BLaER1 treated with 17β-estradiol and CSF1 and Interleukin-3, amounts not matched to agents 10 nM and 100 nM (cell line): Measurements from ENCODE around the gene GRIP2.

ENCODE experiments used
- H3K27ac ChIP-seq, 11 experiments: shearing (Covaris generic); formaldehyde crosslinking; 2 replicates each; pipeline ENCODE4 v1.8.1; 2022
- H3K27me3 ChIP-seq, 11 experiments: shearing (Covaris generic); formaldehyde crosslinking; 2 replicates each; pipeline ENCODE4 v1.8.1; 2022
- H3K36me3 ChIP-seq, 11 experiments: shearing (Covaris generic); formaldehyde crosslinking; 2 replicates each; pipeline ENCODE4 v1.8.1; 2022
- H3K4me1 ChIP-seq, 10 experiments: shearing (Covaris generic); formaldehyde crosslinking; 2 replicates each; pipeline ENCODE4 v1.8.1; 2022
- H3K4me2 ChIP-seq, 11 experiments: shearing (Covaris generic); formaldehyde crosslinking; 2 replicates each; pipeline ENCODE4 v1.8.1; 2022
- H3K4me3 ChIP-seq, 10 experiments: shearing (Covaris generic); formaldehyde crosslinking; 2 replicates each; pipeline ENCODE4 v1.8.1; 2022
- H3K9ac ChIP-seq, 11 experiments: shearing (Covaris generic); formaldehyde crosslinking; 2 replicates each; pipeline ENCODE4 v1.8.1; 2022
- H3K9me3 ChIP-seq, 11 experiments: shearing (Covaris generic); formaldehyde crosslinking; replicated peaks in 1 of 11; 2 replicates each; pipeline ENCODE4 v1.8.1; 2022
- H4K20me1 ChIP-seq, 11 experiments: shearing (Covaris generic); formaldehyde crosslinking; 2 replicates each; pipeline ENCODE4 v1.8.1; 2022
- Cebpa-rat ChIP-seq, 11 experiments: shearing (Covaris generic); IDR thresholded peaks; 2 replicates each; pipeline ENCODE4 v1.8.1; 2022

GRIP2 gene

DNA sequence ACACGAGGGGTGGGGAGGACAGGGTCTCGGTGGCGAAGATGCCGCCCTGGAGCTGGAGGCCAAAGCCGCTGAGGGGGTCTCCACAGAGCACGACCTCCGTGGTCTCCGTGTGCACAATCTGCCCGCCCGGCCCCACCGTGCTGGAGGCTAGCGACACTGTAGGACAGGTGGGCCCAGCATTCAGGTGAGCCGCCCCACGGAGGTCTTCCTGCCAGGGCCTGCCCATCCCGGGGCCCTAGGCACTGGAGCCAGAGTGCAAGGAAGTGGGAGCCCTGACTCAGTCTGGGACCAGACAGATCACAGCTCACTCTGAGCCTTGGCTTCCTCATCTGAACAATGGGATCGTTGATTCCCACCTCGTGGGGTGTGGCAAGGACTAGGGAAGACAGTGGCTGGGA is 25.8 kb downstream of the GRIP2 start:
- no peak for TF ChIP-seq Cebpa-rat (IDR thresholded peaks at IDR 0.05)
- H3K27ac ChIP-seq, result no peak overlapping the region
- peaks cover 0 to 30% (median 0%) of the 10 kb centered on the region in 11 experiments; a peak in 3 of 22 replicates for H4K20me1 ChIP-seq
- no peak overlapping the region for H3K4me3 ChIP-seq
- H3K27me3 ChIP-seq, result no peaks in the 10 kb centered on the region; a peak in 1 of 22 replicates
- no peak overlapping the region for H3K4me2 ChIP-seq
- H3K9me3 ChIP-seq, result no peaks in the 10 kb centered on the region
- H3K36me3 ChIP-seq, result no peaks in the 10 kb centered on the region
- H3K9ac ChIP-seq, result no peak overlapping the region
- H3K4me1 ChIP-seq, result peaks cover 0 to 21% (median 8%) of the 10 kb centered on the region in 10 experiments; a peak in 13 of 20 replicates

DNA sequence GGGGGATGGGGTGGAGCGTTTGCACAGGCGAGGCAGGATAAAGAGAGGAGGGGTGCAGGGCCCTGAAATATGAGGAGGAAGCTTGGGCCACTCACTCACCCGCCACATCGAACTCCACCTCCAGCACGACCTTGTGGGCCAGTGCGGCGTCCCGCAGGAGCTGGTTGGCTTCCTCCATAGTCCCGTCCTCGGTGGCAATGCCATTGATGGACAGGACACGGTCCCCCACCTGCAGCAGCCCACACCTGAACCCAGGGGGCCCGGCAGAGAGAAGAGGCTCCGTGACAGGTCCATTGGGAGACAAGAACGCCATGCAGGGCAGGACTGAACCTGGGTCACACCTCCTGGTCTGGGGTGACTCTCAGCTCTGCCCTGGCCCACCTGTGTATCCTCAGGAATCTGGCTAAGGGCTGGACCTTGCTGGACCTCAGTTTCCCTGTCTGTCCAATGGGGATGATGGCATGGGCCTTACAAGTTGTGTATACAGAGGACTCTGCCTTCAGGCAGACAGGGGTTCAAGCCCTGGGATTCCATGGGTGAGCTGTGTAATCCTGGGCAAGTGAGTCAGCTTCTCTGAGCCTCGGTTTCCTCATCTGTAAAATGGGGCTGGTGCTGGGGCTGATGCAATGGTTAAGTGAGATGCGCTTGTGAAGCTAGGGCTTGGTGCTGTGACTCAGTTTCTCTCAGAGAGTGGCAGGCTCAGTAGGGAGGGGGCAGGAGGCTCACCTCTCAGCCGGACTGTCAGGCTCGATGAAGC is 26.4 kb downstream of the GRIP2 start:
- Histone ChIP-seq H3K27ac (no peak overlapping the region), H3K27me3 (no peaks in the 10 kb centered on the region; a peak in 1 of 22 replicates), H3K9ac (no peak overlapping the region), H4K20me1 (peaks cover 0 to 34% (median 0%) of the 10 kb centered on the region in 11 experiments; a peak in 3 of 22 replicates), H3K4me1 (peaks cover 0 to 26% (median 12%) of the 10 kb centered on the region in 10 experiments; a peak in 13 of 20 replicates), H3K36me3 (no peaks in the 10 kb centered on the region), H3K4me2 (no peak overlapping the region), H3K9me3 (no peaks in the 10 kb centered on the region), H3K4me3 (no peak overlapping the region)
- no peak for TF ChIP-seq Cebpa-rat (IDR thresholded peaks at IDR 0.05)

DNA sequence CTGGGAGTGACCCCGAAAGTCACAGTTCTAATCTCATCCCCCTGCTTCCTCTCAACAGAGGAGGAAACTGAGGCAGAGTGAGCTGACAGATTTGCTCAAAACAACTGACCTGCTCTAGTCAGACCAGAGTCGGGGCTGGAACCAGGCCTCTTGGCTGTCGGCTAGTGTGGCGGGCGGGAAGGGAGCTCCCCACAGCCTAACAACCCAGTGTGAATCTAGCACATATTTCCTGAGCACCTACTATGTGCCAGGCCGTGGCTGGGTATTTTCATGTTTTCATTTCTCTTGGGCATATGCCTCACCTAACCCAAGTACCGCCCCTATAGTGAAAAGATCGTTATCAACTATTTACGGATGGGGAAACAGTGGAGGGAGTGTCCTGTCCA is 27.2 kb downstream of the GRIP2 start:
- peaks cover 0 to 34% (median 0%) of the 10 kb centered on the region in 11 experiments; a peak in 3 of 22 replicates for H4K20me1 ChIP-seq
- no peak overlapping the region for H3K27ac ChIP-seq
- H3K4me3 ChIP-seq, result no peak overlapping the region
- no peak overlapping the region for H3K9ac ChIP-seq
- no peaks in the 10 kb centered on the region for H3K36me3 ChIP-seq
- H3K4me1 ChIP-seq, result peaks cover 0 to 34% (median 12%) of the 10 kb centered on the region in 10 experiments; a peak in 13 of 20 replicates
- peak overlapping the region in 1 of 11 experiments; percentile 21; a peak in 1 of 22 replicates for H3K4me2 ChIP-seq
- no peaks in the 10 kb centered on the region for H3K9me3 ChIP-seq
- no peaks in the 10 kb centered on the region; a peak in 1 of 22 replicates for H3K27me3 ChIP-seq
- TF ChIP-seq Cebpa-rat (IDR thresholded peaks at IDR 0.05), result no peak

DNA sequence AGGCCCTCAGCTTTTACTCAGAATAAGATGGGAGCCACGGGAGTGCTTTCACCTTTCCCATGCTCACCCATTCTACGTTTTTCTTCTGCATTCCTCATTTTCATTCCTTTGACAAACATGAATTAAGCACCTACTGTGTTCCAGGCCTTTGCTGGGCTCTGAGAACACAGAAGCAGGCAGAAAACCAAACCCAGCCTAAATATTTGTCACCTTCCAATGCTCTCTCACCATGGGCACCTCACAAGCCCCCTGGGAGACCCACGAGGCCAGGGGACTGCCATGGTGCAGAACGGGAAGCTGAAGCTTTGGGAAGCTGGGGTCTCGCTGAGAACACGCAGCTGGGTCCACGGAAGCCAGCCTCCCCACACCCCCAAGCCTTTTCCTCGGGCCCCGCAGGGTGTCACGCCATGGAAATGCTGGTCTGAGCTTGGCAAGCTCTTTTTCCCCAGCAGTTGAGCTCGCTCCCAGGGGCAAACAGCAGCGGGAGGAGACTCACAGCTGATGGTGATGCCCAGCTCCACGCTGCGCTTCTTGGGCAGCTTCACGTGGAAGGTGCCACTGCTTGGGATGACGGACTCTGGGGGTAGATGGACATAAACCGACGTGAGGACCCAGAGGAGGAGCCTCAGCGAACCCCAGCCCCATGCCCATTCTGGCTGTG is 27.7 kb downstream of the GRIP2 start:
- Histone ChIP-seq H4K20me1 (peaks cover 0 to 30% (median 0%) of the 10 kb centered on the region in 11 experiments; a peak in 3 of 22 replicates), H3K27ac (no peak overlapping the region), H3K4me1 (peaks cover 0 to 38% (median 13%) of the 10 kb centered on the region in 10 experiments; a peak in 13 of 20 replicates), H3K36me3 (no peaks in the 10 kb centered on the region), H3K4me3 (no peak overlapping the region), H3K4me2 (peak overlapping the region in 2 of 11 experiments; percentile 12 to 21; a peak in 2 of 22 replicates), H3K9me3 (no peaks in the 10 kb centered on the region), H3K27me3 (no peaks in the 10 kb centered on the region; a peak in 1 of 22 replicates), H3K9ac (no peak overlapping the region)
- TF ChIP-seq Cebpa-rat (IDR thresholded peaks at IDR 0.05), result no peak

DNA sequence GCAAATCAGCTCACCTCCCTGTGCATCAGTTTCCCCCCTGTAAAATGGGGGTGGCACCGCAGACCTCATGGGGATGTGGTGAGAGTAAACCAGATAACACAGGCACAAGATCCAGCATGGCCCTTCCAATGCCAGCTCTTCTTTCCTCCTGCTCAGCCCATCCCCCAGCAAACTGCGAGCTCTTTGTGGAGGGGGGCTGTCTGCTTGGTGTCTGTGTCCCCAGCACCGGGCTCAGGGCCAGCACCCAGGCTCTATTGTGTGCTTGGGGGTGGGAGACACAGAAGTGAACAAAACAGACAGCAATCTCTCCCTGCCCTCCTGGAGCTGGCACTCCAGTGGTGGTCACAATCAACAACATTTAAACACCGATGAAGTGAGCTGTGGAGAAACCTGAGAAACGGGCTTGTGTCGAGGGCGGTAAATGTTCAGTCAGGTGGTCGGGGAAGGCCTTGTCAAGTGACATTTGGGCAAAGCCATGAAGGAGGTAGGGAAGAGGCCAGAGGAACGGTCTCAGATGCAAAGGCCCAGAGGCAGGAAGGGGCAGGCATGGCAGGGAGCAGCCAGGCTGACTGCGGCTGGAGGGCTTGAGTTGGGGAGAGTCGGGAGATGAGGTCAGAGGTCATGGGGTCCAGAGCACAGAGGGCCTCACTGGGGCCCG is 28.4 kb downstream of the GRIP2 start:
- Histone ChIP-seq H3K9me3 (no peaks in the 10 kb centered on the region), H3K27me3 (no peaks in the 10 kb centered on the region; a peak in 1 of 22 replicates), H3K4me3 (no peak overlapping the region), H3K9ac (no peak overlapping the region), H3K27ac (no peak overlapping the region), H3K36me3 (no peaks in the 10 kb centered on the region), H3K4me1 (peaks cover 0 to 44% (median 18%) of the 10 kb centered on the region in 10 experiments; a peak in 13 of 20 replicates), H3K4me2 (peak overlapping the region in 1 of 11 experiments; percentile 12; a peak in 1 of 22 replicates), H4K20me1 (peaks cover 0 to 29% (median 0%) of the 10 kb centered on the region in 11 experiments; a peak in 3 of 22 replicates)
- TF ChIP-seq Cebpa-rat (IDR thresholded peaks at IDR 0.05), result no peak

DNA sequence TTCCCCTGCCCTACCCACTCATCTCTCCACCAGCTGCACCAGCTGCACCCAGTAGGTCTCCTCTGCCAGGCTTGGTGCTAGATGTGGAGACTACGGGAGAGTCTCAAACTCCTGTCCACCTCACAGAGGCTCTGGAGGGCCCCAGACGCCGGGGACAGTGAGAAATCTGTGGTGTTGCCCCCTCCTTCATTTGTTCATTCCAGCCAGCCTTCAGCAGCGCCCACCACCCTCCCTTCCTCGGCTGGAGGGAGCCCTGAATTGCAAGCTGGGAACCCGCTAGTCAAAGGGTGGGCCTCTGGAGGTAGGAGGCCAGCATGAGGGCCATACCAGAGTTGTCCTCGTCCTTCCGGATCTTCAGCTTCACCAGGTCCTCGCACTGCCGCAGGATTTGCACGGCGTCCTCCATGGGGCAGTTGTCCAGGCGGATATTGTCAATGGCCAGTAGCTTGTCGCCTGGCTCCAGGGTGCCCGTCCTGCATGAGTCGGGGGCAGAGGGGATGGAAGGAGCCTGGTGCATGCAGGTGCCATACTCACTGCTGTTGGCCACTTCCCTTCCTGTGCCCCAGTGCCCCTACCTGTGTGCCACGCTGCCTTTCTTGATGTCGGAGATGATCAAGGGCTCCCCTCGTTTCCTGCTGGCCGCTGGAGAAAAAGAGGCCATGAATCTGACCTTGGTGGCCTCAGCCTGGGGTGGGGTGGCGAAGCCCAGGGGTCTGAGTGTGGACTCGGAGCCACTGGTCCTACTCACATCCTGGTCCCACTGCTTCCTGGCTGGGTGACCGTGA is 29.1 kb downstream of the GRIP2 start:
- Histone ChIP-seq H3K4me1 (peaks cover 0 to 45% (median 18%) of the 10 kb centered on the region in 10 experiments; a peak in 13 of 20 replicates), H3K36me3 (no peaks in the 10 kb centered on the region), H3K9ac (no peak overlapping the region), H3K4me3 (no peak overlapping the region), H3K4me2 (no peak overlapping the region), H4K20me1 (peaks cover 0 to 29% (median 0%) of the 10 kb centered on the region in 11 experiments; a peak in 3 of 22 replicates), H3K27me3 (no peaks in the 10 kb centered on the region; a peak in 1 of 22 replicates), H3K27ac (no peak overlapping the region), H3K9me3 (no peaks in the 10 kb centered on the region)
- TF ChIP-seq Cebpa-rat (IDR thresholded peaks at IDR 0.05), result no peak

DNA sequence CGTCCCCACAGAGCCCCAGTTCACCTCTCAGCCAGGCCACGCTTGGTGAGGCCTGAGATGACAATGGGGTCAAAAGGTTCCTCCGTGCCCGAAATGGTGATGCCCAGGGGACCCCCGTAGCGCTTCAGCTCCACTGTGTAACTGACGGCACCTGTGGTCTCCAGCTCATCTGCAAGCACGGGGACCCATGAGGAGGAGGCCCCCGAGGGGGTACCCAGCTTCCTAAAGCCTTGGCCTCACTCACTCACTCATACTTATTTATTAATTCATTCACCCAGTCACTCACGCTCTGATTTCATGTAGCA is 30.4 kb downstream of the GRIP2 start:
- Histone ChIP-seq H3K4me1 (peaks cover 0 to 45% (median 18%) of the 10 kb centered on the region in 10 experiments; a peak in 13 of 20 replicates), H3K27ac (no peak overlapping the region), H3K9ac (no peak overlapping the region), H3K4me3 (no peak overlapping the region), H3K9me3 (no peaks in the 10 kb centered on the region), H3K36me3 (no peaks in the 10 kb centered on the region), H3K4me2 (peak overlapping the region in 9 of 11 experiments; percentile 39 to 76 (median 64); a peak in 15 of 22 replicates), H4K20me1 (peaks cover 0 to 29% (median 0%) of the 10 kb centered on the region in 11 experiments; a peak in 3 of 22 replicates), H3K27me3 (no peaks in the 10 kb centered on the region; a peak in 1 of 22 replicates)
- TF ChIP-seq Cebpa-rat (IDR thresholded peaks at IDR 0.05), result no peak

DNA sequence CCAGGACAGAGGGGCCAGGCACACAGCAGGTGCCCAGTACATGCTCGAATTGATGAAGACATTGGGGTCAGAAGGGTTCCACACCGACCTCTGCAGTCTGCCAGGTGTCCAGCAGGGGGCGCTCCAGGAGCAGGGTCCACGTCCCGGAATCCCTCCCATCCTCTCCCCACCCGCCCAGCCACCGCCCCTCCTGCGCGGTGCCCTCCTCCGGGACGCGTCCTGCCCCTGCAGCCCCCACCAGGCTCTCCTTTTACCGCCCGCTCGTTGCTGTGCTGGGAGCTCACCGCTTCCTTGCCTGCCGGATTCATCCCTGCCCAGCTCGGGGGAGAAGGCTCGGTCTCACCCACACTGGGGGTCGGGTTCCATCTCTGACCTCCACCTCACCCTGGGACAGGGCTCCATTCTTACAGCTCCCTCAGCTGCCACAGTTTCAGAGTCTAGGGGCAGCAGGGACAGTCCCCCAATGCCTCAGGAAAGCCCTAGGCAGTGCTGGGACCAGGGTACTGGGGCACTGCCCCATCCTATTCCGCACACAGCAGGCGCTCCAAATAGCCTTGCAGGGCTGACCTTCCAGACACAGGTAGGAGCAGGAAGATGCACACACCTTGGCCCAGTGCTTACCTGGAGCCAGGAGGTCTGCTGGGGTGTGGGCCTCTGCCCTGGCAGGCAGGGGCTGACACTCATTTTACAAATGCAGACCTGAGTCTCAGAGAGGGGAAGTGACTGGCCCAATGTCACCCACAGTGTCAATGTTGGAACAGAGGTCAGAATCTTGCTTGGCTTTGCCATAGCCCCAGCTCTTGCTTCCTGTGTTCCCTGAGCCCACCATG is 31.0 kb downstream of the GRIP2 start:
- Histone ChIP-seq H3K9me3 (no peaks in the 10 kb centered on the region), H3K4me3 (no peak overlapping the region), H3K4me2 (peak overlapping the region; percentile 38 to 76 (median 64)), H3K27me3 (no peaks in the 10 kb centered on the region; a peak in 1 of 22 replicates), H3K9ac (no peak overlapping the region), H3K27ac (no peak overlapping the region), H3K4me1 (peaks cover 0 to 45% (median 18%) of the 10 kb centered on the region in 10 experiments; a peak in 13 of 20 replicates), H4K20me1 (peaks cover 0 to 29% (median 0%) of the 10 kb centered on the region in 11 experiments; a peak in 3 of 22 replicates), H3K36me3 (no peaks in the 10 kb centered on the region)
- TF ChIP-seq Cebpa-rat (IDR thresholded peaks at IDR 0.05), result no peak
